ENCODE measurements around the gene KRT74. TPM values are rescaled to one million over a fixed set of nuclear protein-coding genes. Genes with fewer than 3 reads are reported as not detected.

KRT74 gene
- total and polyA plus RNA-seq, 4 donors, result not detected

- no peaks in the 10 kb centered on the region for H3K27me3 ChIP-seq (ENCODE audit: control insufficient read depth in 4 of 4, insufficient read depth in 4 of 4, low read length in 3 of 4)
- H3K27ac ChIP-seq (ENCODE audit: low read depth in 1 of 2, low read length in 2 of 2), result no peak overlapping the region
- H3K36me3 ChIP-seq (ENCODE audit: control insufficient read depth in 4 of 4, insufficient read depth in 3 of 4, low read depth in 1 of 4, low read length in 3 of 4), result no peaks in the 10 kb centered on the region
- no peak for DNase-seq (ENCODE audit: low spot score)
- TF ChIP-seq ATF3 (IDR thresholded peaks at IDR 0.05) (no peak), RAD21 (IDR thresholded peaks at IDR 0.05) (no peak), ZBTB33 (IDR thresholded peaks at IDR 0.05) (no peak), GABPA (IDR thresholded peaks at IDR 0.05 in 1 of 2, conservative IDR thresholded peaks at IDR 0.05 in 1 of 2) (no peak), JUND (IDR thresholded peaks at IDR 0.05) (no peak), FOXA1 (IDR thresholded peaks at IDR 0.05) (no peak), SP1 (IDR thresholded peaks at IDR 0.05) (no peak), HNF4A (conservative IDR thresholded peaks at IDR 0.05) (no peak), REST (IDR thresholded peaks at IDR 0.05) (no peak), FOXA2 (IDR thresholded peaks at IDR 0.05) (no peak), HNF4G (IDR thresholded peaks at IDR 0.05) (no peak)
- no peak overlapping the region for H3K4me3 ChIP-seq (ENCODE audit: low read depth in 1 of 3, low read length in 3 of 3)
- no peaks in the 10 kb centered on the region for H3K9me3 ChIP-seq (ENCODE audit: control insufficient read depth in 4 of 4, low read length in 3 of 4)
- H3K4me1 ChIP-seq (ENCODE audit: control insufficient read depth in 4 of 4, insufficient read depth in 4 of 4, low read length in 3 of 4), result no peaks in the 10 kb centered on the region
- WGBS, result 93% methylated on average over 9 of the region's 9 CpGs
- H3K9ac ChIP-seq (ENCODE audit: low read depth in 1 of 2, low read length in 2 of 2), result no peak overlapping the region
Observed at GRCh38 chr12:52575256-52575655, 1.6 kb upstream of the KRT74 start.

- no peak for DNase-seq (ENCODE audit: low spot score)
- Histone ChIP-seq H3K4me1 (ENCODE audit: control insufficient read depth in 4 of 4, insufficient read depth in 4 of 4, low read length in 3 of 4) (no peaks in the 10 kb centered on the region), H3K9ac (ENCODE audit: low read depth in 1 of 2, low read length in 2 of 2) (no peak overlapping the region), H3K9me3 (ENCODE audit: control insufficient read depth in 4 of 4, low read length in 3 of 4) (no peaks in the 10 kb centered on the region), H3K27me3 (ENCODE audit: control insufficient read depth in 4 of 4, insufficient read depth in 4 of 4, low read length in 3 of 4) (no peaks in the 10 kb centered on the region), H3K36me3 (ENCODE audit: control insufficient read depth in 4 of 4, insufficient read depth in 3 of 4, low read depth in 1 of 4, low read length in 3 of 4) (no peaks in the 10 kb centered on the region), H3K4me3 (ENCODE audit: low read depth in 1 of 3, low read length in 3 of 3) (no peak overlapping the region), H3K27ac (ENCODE audit: low read depth in 1 of 2, low read length in 2 of 2) (no peak overlapping the region)
- TF ChIP-seq SP1 (IDR thresholded peaks at IDR 0.05) (no peak), NR2F2 (IDR thresholded peaks at IDR 0.05) (no peak), REST (IDR thresholded peaks at IDR 0.05) (no peak), ZBTB33 (IDR thresholded peaks at IDR 0.05) (no peak), FOXA2 (IDR thresholded peaks at IDR 0.05) (no peak), FOXA1 (IDR thresholded peaks at IDR 0.05) (no peak), HNF4A (conservative IDR thresholded peaks at IDR 0.05) (no peak), YY1 (IDR thresholded peaks at IDR 0.05) (no peak), TAF1 (conservative IDR thresholded peaks at IDR 0.05) (no peak), HNF4G (IDR thresholded peaks at IDR 0.05) (no peak), JUND (IDR thresholded peaks at IDR 0.05) (no peak), EGR1 (IDR thresholded peaks at IDR 0.05; ENCODE audit: low read depth in 2 of 2) (no peak), GABPA (IDR thresholded peaks at IDR 0.05 in 1 of 2, conservative IDR thresholded peaks at IDR 0.05 in 1 of 2) (no peak), ATF3 (IDR thresholded peaks at IDR 0.05) (no peak), MAX (IDR thresholded peaks at IDR 0.05) (no peak), RXRA (IDR thresholded peaks at IDR 0.05) (no peak)
- WGBS, result 97% methylated on average over 15 of the region's 15 CpGs
Observed at GRCh38 chr12:52573306-52573705, 337 bp downstream of the KRT74 start.

All from liver (tissue), 9 donors.